RWPE1 (cell line): Measurements from ENCODE around the gene KTN1.

ENCODE experiments used
- CTCF ChIA-PET: fragments of 350-600 bp; sonication (Branson Sonifier 250); formaldehyde crosslinking; extraction: SDS; loops from one replicate; lab custom pipeline; 2021; lab: Yijun Ruan, JAX
- POLR2A ChIA-PET: fragments of 400-600 bp; formaldehyde crosslinking; extraction: SDS; loops from one replicate; lab custom pipeline; 2020; ENCODE audit warnings: antibody characterized with exemption; ENCODE audit not compliant: low non-redundant PET; lab: Yijun Ruan, JAX
- DNase-seq: peaks from one replicate; pipeline ENCODE4 v3.0.0; 2012; ENCODE audit warnings: low spot score
- H3K27ac ChIP-seq: fragments of 450-650 bp; 2 replicates; pipeline ENCODE4 v1.5.1; 2017
- TF ChIP-seq, protein P1 (sequence below): fragments of 450-650 bp; conservative IDR thresholded peaks from 2 replicates; pipeline ENCODE4 v1.5.1; 2017; ENCODE audit warnings: low read depth, mild to moderate bottlenecking

KTN1 gene

DNA sequence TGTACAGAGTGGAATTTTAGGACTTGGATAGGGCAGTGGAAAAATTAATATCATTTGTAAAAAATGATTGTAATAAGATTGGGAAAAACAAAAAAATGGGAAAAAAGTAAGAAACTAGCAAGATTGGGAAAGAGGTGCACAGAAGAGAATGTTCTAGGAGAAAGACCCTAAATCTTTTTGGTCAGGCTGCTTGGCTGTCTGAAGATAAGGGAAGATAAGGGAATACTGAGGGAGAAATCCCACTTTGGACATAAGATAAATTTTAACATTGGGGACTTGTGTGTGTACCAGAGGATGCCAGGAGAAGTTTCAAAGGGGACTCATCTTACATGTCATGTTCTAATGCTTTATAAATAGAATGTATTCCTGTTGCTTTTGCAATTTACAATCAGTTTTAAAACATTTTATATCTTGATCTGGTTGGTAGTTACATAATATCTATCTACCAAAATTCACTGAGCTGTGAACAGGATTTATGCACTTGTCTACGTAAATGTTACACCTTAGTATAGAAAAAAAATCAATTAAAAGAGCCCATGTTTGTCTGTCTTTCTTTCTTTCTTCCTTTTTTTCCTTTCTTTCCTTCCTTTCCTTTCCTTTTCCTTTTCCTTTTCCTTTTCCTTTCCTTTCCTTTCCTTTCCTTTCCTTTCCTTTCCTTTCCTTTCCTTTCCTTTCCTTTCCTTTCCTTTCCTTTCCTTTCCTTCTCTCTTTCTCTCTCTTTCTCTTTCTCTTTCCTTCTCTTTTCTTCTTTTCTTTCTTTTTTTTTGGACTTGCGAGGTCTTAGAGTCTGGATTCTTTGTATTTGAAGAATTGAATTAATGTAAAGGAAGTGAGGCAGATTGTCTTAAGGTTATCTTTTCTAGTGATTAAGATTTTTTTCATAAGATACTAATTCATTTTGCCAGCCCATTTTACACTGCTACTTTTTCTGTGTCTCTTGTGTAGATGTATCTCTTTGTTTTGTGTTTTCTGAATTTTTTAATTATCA, 66.1 kb downstream of the KTN1 start:
- ChIA-PET POLR2A (no interaction called here), CTCF (no interaction called here)
- H3K27ac ChIP-seq = no peak overlapping the region
- DNase-seq = no peak
- TF ChIP-seq, protein P1, sequence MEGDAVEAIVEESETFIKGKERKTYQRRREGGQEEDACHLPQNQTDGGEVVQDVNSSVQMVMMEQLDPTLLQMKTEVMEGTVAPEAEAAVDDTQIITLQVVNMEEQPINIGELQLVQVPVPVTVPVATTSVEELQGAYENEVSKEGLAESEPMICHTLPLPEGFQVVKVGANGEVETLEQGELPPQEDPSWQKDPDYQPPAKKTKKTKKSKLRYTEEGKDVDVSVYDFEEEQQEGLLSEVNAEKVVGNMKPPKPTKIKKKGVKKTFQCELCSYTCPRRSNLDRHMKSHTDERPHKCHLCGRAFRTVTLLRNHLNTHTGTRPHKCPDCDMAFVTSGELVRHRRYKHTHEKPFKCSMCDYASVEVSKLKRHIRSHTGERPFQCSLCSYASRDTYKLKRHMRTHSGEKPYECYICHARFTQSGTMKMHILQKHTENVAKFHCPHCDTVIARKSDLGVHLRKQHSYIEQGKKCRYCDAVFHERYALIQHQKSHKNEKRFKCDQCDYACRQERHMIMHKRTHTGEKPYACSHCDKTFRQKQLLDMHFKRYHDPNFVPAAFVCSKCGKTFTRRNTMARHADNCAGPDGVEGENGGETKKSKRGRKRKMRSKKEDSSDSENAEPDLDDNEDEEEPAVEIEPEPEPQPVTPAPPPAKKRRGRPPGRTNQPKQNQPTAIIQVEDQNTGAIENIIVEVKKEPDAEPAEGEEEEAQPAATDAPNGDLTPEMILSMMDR = no peak

DNA sequence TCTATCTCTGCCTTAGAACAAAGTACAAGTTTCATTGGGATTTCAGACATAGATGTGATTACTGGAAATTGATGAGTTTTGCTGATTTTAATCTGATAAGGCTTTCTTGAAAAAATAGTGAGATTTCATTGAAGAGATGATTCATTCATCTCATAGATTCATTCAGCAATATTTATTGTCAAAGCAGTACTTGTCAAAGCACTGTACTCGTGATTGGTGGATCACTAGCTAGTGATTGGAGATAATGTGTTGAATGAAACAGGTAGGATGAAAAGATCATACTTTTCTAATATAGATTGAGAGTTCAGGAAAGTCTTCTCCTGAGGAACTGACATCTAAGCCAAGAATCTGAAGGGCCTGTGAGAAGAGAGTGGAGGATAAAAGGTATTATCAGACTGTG, 71.0 kb downstream of the KTN1 start:
- ChIA-PET POLR2A (no interaction called here), CTCF (interaction anchor here (0.6 to 1.0 kb wide), 2 partner anchors 205 to 824 kb away, joined by 3 to 5 read pairs; no protein-coding TSS in a partner anchor)
- TF ChIP-seq, protein P1 = no peak
- DNase-seq = no peak
- no peak overlapping the region for H3K27ac ChIP-seq

DNA sequence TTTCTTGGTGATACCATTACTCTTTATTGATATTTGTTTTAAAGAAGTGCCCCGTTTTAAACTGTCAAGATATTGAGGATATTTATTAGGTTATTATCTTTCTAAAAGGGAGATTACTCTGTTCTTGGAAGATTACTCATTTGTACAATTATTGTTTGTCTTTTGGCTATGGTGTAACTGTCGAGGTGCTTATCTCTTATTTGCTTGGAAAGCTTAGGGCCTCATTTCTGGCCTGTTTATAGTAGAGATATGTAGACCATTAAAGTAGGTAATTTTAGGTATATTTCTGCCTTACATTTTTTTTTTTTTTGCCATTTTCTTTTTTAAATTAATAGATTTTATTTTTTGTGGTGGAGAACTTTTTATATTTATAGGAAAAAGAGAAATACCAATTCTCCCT, 74.2 kb downstream of the KTN1 start:
- H3K27ac ChIP-seq = no peak overlapping the region
- ChIA-PET POLR2A (no interaction called here), CTCF (no interaction called here)
- DNase-seq = no peak
- TF ChIP-seq, protein P1 = no peak

DNA sequence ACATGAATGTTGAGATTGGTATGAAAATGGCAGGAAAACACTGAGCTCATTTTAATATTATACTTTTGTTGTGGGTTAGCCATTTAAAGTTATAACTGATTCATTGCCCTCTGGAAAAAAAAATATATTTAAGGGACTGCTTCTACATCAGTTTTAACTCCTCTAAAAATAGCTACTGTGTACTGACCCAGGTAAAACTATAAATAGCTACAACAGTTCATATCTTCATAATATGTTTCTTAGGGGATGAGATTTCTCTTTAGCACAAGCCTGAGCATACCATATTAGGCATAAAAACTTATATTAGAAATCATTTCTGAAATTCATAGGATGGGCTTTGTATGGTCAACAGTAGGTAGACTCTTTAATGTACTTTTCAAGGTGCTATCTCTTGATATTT, 81.0 kb downstream of the KTN1 start:
- TF ChIP-seq, protein P1 = no peak
- DNase-seq = no peak
- no peak overlapping the region for H3K27ac ChIP-seq
- ChIA-PET CTCF (interaction anchor here (0.6 kb wide), 1 partner anchor 391 kb away, joined by 3 read pairs; no protein-coding TSS in a partner anchor), POLR2A (no interaction called here)

DNA sequence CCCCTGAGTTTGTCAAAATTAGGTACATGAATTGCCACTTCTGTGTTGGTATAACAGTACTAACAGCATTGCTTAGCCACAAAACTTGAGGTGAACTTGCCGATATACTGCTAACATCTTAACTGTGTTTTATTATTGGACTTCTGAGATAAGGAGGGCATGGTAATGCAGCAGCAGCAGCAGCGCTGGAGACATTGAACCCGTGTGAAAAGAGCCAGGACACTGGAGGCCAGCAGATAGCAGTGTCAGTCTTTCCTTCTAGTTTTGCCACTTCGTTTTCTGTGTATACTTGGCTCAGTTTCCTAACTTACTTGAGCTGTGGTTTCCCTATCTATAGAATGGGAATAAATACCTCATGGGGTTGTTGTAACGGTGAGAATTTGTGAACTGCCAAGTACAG, 82.7 kb downstream of the KTN1 start:
- no peak for DNase-seq
- CTCF ChIA-PET = no interaction called here
- TF ChIP-seq, protein P1 = no peak
- no peak overlapping the region for H3K27ac ChIP-seq
- POLR2A ChIA-PET = no interaction called here

DNA sequence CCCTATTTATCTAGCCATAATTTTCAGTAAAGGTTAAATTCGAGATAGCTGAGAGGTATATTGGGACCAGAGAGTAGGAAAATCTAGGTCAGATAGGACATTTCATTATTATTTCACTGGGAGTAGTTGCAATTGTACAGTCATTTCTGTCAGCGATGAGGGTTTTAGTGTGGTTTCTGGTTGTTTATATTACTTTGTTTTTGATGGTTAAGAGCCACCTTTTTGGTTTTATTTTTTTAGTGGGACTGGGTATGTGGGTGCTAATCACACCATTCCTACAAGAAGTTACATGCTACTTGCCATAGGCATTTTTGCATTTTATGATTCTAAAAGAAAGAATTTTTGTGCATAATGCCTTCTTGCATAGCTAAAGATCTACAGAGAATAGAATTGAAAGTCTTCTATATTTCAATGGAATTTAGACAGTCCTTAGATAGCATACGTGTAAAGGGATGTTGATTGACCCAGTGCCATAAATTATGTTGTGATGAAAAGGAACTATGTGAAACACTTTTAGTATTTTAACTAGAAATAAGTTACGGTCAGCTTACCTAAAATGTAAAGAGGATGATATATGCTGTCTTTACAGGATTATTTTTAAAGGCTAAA, 85.2 kb downstream of the KTN1 start:
- POLR2A ChIA-PET = no interaction called here
- no peak overlapping the region for H3K27ac ChIP-seq
- DNase-seq = no peak
- CTCF ChIA-PET = interaction anchor here (0.7 to 0.9 kb wide), 2 partner anchors 8 to 81 kb away, joined by 3 read pairs; no protein-coding TSS in a partner anchor
- TF ChIP-seq, protein P1 = no peak
